MCF 10A (cell line): Measurements from ENCODE around the gene GNLY. TPM values are rescaled to one million over a fixed set of nuclear protein-coding genes. Genes with fewer than 3 reads are reported as not detected.

Source experiments
- BruUV-seq: library from RNA; stranded (reverse); fragments of 400-500 nt; replicated peaks from 2 replicates; lab custom pipeline; 2021; lab: Mats Ljungman, UMichigan
- CTCF ChIA-PET: fragments of 300-600 bp; sonication (Branson Sonifier 250); formaldehyde crosslinking; extraction: SDS; loops from one replicate; lab custom pipeline; 2021; ENCODE audit warnings: antibody characterized with exemption, inconsistent platforms; lab: Yijun Ruan, JAX
- POLR2A ChIA-PET: fragments of 300-600, 350-650 bp; sonication (Branson Sonifier 250); formaldehyde crosslinking; extraction: SDS; loops from one replicate; lab custom pipeline; 2020; ENCODE audit warnings: antibody characterized with exemption, inconsistent platforms; lab: Yijun Ruan, JAX
- DNase-seq: peaks from one replicate; pipeline ENCODE4 v3.0.0-alpha.2; 2018; ENCODE audit not compliant: unreplicated experiment
- H3K27ac Mint-ChIP-seq: one replicate; pipeline ENCODE4 v1.8.0; 2022; ENCODE audit warnings: mild to moderate bottlenecking, low read depth, mixed read lengths; ENCODE audit not compliant: unreplicated experiment
- H3K27me3 Mint-ChIP-seq: one replicate; pipeline ENCODE4 v1.8.0; 2022; ENCODE audit warnings: mixed read lengths; ENCODE audit not compliant: insufficient read depth, unreplicated experiment
- H3K36me3 Mint-ChIP-seq: one replicate; pipeline ENCODE4 v1.8.0; 2022; ENCODE audit warnings: mild to moderate bottlenecking, moderate library complexity, mixed read lengths; ENCODE audit not compliant: insufficient read depth, unreplicated experiment
- H3K4me1 Mint-ChIP-seq: one replicate; pipeline ENCODE4 v1.8.0; 2022; ENCODE audit warnings: mixed read lengths; ENCODE audit not compliant: insufficient read depth, unreplicated experiment
- H3K4me3 Mint-ChIP-seq: one replicate; pipeline ENCODE4 v1.8.0; 2022; ENCODE audit warnings: mild to moderate bottlenecking, moderate library complexity, mixed read lengths; ENCODE audit not compliant: unreplicated experiment
- H3K9me3 Mint-ChIP-seq: one replicate; pipeline ENCODE4 v1.8.0; 2022; ENCODE audit warnings: mixed read lengths; ENCODE audit not compliant: unreplicated experiment
- CTCF ChIP-seq: fragments of 200-600 bp; IDR thresholded peaks from one replicate; pipeline ENCODE4 v1.8.0; 2022; ENCODE audit warnings: antibody characterized with exemption, mild to moderate bottlenecking; ENCODE audit not compliant: unreplicated experiment
- intact Hi-C: fragments of 100-400 bp; cut with micrococcal nuclease; formaldehyde crosslinking; loops from 2 replicates; pipeline ENCODE4 v1.14.1; 2022
- total RNA-seq: library from RNA; stranded (reverse); gene quantifications from 2 replicates; pipeline ENCODE4 v1.2.3, GENCODE V29; 2022

GNLY gene
- total RNA-seq, 1 experiment from 2014 or later = not detected

GRCh38 chr2:85723707-85724360 is 29.7 kb downstream of the GNLY start:
- peaks cover 12% of the 10 kb centered on the region for H3K9me3 Mint-ChIP-seq
- intact Hi-C loops = no loop called here
- BruUV-seq = no TSS peak
- ChIA-PET CTCF (interaction anchor here (1.0 to 3.8 kb wide), 10 partner anchors 11 to 90 kb away, joined by 3 to 50 read pairs (median 8); no protein-coding TSS in a partner anchor), POLR2A (interaction anchor here (1.0 to 1.2 kb wide), 5 partner anchors 11 to 97 kb away, joined by 3 to 4 read pairs (median 3); no protein-coding TSS in a partner anchor)
- H3K4me3 Mint-ChIP-seq = no peak overlapping the region
- DNase-seq = no peak
- TF ChIP-seq CTCF = no peak
- peak overlapping the region; percentile 1 for H3K27ac Mint-ChIP-seq
- no peaks in the 10 kb centered on the region for H3K27me3 Mint-ChIP-seq
- H3K36me3 Mint-ChIP-seq = no peaks in the 10 kb centered on the region
- no peaks in the 10 kb centered on the region for H3K4me1 Mint-ChIP-seq

DNA sequence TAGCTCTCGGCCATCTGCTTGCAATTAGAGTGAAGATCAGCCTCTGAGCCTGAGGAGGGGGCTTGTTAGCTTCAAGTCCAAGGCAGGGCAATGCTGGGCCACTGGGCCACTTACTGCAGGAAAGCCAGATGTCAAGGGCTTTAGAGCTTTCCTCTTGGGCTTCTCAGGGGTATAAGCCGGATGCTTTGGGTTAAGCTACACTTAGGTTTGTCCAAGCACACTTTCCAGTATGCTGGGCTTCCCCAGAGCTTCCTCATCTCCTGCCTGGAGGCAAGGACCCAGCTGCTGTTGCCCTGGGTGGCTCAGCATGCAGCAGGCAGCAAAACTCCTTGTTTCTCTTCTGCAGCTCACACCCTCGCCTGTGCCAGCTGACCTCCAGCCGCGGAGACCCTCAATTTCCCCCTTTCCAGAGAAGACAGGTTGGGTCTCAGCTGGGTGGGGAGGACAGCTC is 30.6 kb downstream of the GNLY start:
- no peak for TF ChIP-seq CTCF
- CTCF ChIA-PET = interaction anchor here (0.6 to 3.8 kb wide), 14 partner anchors 12 to 114 kb away, joined by 3 to 50 read pairs (median 4); no protein-coding TSS in a partner anchor
- no peak for DNase-seq
- POLR2A ChIA-PET = interaction anchor here (0.5 to 1.2 kb wide), 8 partner anchors 10 to 381 kb away, joined by 3 to 4 read pairs (median 3); partner anchors contain the start of genes POLR1A and PTCD3
- Mint-ChIP-seq H3K27ac (no peak overlapping the region), H3K27me3 (no peaks in the 10 kb centered on the region), H3K9me3 (peaks cover 12% of the 10 kb centered on the region), H3K4me3 (no peak overlapping the region), H3K4me1 (peaks cover 6% of the 10 kb centered on the region), H3K36me3 (no peaks in the 10 kb centered on the region)
- no TSS peak for BruUV-seq
- intact Hi-C loops = no loop called here

DNA sequence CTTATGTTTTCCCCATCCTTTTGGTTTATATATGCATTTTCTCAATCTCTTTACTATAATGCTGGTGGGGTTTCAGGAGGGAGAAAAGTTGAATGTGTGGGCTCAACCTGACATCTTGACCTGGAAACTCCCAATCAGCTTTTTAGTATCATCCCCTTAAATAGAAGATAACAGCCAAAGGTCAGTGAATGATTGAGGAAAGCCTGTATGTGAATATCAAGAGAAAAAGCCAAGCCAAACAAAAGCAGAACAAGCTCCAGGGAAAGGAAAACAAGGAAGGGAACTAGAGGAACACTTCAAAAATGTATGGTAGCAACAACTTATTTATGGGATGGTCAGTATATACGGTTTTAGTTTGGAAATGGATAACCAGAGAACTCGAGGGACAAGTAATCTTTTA is 31.3 kb downstream of the GNLY start:
- no peak overlapping the region for H3K4me3 Mint-ChIP-seq
- peaks cover 6% of the 10 kb centered on the region for H3K9me3 Mint-ChIP-seq
- DNase-seq = no peak
- intact Hi-C loops = no loop called here
- TF ChIP-seq CTCF = no peak
- no peaks in the 10 kb centered on the region for H3K36me3 Mint-ChIP-seq
- BruUV-seq = no TSS peak
- POLR2A ChIA-PET = interaction anchor here (0.7 to 1.2 kb wide), 5 partner anchors 9 to 210 kb away, joined by 3 to 4 read pairs (median 3); no protein-coding TSS in a partner anchor
- H3K4me1 Mint-ChIP-seq = peaks cover 6% of the 10 kb centered on the region
- CTCF ChIA-PET = interaction anchor here (0.7 to 3.8 kb wide), 11 partner anchors 13 to 89 kb away, joined by 3 to 50 read pairs (median 4); no protein-coding TSS in a partner anchor
- no peaks in the 10 kb centered on the region for H3K27me3 Mint-ChIP-seq
- H3K27ac Mint-ChIP-seq = no peak overlapping the region

DNA sequence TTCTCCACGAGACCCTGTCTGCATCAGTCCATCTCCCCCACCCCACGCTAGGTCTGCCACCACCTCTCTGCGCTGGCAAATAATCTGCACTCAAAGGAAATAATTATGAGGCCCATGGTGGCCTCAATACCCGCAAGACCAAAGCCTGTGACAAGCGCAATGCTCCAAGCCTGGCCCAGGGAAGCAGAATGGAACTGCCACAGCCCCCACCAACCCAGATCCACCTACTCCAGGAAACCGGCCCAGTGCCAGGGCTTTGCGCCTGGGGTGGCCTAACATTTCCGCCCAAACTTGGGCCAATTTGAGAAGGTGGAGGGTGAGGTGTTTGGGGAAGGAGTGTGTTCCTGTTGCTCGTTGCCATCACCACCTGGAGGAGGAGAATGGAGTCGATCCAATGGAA is 33.6 kb downstream of the GNLY start:
- Mint-ChIP-seq H3K36me3 (no peaks in the 10 kb centered on the region), H3K27me3 (no peaks in the 10 kb centered on the region)

More for the DNA sequence above, 33.6 kb downstream of the GNLY start:
- no TSS peak for BruUV-seq
- Mint-ChIP-seq H3K9me3 (no peaks in the 10 kb centered on the region), H3K27ac (no peak overlapping the region), H3K4me1 (peaks cover 6% of the 10 kb centered on the region), H3K4me3 (no peak overlapping the region)
- CTCF ChIA-PET = interaction anchor here (1.1 to 3.8 kb wide), 2 partner anchors 14 to 86 kb away, joined by 5 to 50 read pairs; no protein-coding TSS in a partner anchor
- DNase-seq = no peak
- intact Hi-C loops = no loop called here
- TF ChIP-seq CTCF = no peak
- POLR2A ChIA-PET = no interaction called here
